AG08395 (cell line): ENCODE measurements around the gene ANKH.

Experiments used
- DNase-seq: peaks from one replicate; pipeline ENCODE4 v3.0.0; 2012; ENCODE audit warnings: mixed read lengths, low spot score

Gene ANKH

DNA sequence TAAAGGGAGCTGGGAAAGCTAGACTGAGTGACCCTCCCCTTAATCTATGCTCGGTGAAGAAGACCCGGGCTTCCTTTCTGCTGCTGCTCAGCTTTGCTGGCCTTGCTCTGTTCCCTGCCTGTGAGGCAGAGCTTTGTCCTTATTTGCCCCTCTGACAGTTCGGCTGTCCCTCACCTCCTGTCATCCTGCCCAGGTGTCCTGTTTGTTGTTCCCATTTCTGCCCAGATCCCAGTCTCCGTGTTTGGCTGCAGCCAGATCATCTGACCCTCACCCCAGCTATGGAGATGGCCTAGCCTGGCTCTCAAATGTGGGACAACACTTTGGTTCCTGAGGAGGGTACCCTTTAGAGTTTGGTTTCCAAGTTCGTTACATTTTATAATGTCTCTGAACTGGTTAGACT is 186.8 kb downstream of the ANKH start:
- no peak for DNase-seq

DNA sequence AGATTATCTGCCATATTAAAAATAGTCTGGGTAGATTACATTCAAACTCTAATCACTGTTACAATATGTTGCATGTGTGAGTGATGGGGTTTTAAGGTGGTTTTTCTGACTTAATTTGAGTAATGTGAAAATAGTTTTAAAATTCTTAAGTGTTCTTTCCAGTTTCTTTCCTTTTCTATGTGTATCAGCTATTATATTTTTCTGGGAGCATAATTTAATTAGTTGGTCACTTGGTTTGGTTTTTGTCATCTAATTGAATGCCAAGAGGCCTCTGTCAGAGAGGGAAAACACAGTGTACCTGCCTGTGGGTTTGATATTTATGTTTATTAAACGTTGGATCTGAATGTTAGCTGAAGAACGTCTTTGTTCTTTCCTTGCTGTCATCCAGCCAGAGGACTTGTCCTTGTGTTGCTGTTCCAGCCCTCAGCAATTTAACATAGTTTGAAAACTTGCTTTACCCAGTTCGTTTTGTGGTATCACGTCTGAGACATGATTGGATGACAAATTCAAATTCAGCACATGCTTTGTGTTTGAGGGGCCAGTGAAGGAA is 187.6 kb downstream of the ANKH start:
- DNase-seq: no peak

GRCh38 chr5:14681236-14681752 is 190.3 kb downstream of the ANKH start:
- DNase-seq: no peak

DNA sequence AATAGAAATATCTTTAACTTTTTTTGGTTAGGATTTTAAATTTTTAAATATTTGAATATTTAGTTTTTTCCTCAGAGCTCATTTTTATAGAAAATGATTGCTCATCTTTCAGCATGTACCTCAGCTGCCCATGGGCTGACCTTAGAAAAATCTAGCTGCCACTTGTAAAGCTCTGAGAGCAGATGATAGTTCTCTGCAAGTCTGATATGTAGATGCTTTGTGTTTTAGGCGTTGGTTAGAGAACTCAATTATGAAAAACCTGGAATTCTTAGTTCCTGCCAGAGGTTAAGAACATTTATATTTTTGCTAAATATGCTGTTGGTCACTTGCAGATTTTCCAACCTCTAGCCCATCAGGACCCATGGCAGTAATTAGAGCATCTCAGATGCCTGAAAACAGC is 192.0 kb downstream of the ANKH start:
- DNase-seq: no peak

GRCh38 chr5:14678773-14679334 is 192.7 kb downstream of the ANKH start:
- DNase-seq: no peak

DNA sequence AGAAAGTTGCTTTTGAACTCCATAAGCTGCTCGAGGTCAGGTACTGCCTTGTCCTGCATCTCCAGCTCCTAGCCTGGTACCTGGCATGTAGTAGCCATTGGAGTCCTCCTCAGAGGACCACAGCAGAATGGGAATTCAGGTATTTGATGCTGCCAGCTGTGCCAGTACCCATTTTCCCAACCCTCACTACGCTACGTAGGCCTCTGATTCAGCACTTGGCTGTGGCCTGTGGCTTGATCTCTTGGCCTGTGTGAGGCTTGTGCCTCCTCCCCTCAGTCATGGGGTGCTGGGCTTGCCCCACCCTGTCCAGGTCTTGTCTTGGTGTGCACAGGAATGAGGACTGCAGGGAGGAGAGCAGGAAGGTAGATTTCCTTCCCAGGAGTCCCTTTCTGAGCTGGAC is 195.3 kb downstream of the ANKH start:
- DNase-seq: peak; percentile 19

DNA sequence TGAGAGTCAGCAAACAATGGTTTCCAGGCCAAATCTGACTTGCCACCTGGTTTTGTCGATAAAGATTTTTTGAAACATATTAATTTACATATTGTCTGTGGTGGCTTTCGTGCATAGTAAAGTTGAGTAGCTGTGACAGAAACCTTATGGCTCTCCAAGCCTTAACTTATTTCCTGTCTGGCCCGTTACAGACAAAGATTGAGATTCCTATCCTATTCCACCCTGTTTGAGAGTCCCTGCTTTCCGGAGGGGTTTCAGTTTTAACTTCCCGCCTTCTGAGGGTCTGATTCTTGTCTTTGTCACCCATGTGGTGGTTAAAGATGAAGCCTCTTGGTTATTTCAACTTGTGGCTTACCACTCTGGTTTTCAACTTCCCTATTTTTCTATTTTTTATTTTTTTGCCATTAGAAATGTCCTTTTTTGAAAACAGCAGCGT is 195.7 kb downstream of the ANKH start:
- no peak for DNase-seq

DNA sequence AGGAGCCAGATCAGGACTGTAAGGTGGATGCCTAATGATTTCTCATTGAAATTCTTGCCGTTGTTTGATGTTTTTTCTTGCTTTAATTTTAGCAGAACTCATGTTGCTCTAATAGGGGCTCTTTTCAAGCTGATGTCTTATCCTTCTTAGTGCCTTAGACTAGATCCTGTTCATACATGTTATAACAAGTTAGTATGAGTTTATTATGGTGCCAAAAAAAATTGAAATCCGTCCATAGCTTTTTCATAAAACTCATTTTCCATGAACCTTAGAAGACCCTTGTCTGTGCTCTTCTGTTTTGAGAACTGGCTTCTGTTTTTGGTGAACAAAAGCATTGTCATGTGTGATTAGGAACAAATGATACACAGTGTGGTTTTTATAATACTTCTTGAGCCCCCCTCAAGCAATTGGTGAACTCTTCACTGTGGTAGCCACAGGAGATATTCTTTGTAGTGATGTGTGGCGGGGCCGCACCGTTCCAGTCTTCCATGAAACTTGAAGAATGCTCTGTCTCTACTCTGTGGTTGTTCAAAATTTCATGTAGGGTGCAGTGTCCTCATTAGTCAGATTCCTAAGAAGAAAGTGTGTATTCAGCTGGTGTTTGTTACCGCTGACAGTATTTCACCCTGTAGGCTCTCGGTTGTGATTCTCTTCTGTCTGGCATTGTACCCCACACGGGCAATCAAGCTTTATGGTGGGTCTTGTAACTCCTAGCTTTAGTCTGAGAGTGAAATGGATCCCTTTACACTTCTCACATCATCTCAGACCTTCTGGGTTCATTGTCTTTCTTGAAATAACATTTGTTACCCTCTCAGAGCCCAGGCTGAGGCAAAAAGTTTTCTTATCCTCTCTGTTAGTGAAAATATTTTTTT is 196.4 kb downstream of the ANKH start:
- no peak for DNase-seq

GRCh38 chr5:14673443-14673842 is 198.1 kb downstream of the ANKH start:
- no peak for DNase-seq

GRCh38 chr5:14672484-14673394 is 198.8 kb downstream of the ANKH start:
- DNase-seq: peak; percentile 34

DNA sequence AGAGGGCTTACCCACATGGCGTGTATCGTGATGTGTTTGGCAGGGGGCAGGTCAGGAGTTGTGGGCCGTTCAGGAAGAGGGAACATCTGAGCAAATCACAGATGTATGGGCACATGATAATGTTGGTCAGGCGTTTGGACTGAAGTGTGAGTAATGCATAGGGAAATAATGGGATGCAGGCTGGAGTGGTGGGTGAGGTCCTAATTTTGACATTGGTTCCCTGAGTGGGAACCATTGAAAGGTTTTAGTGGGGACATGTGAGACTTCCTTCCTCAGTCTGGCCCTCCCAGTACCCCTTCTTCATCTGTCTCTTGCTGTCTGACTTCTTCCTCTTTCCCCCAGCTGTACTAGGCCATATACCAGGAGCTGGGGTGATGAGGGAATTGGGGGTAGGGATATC is 199.5 kb downstream of the ANKH start:
- no peak for DNase-seq

- DNase-seq: no peak
Observed at GRCh38 chr5:14671414-14671813, 200.2 kb downstream of the ANKH start.

- DNase-seq: peak; percentile 20
Observed at GRCh38 chr5:14669975-14670374, 201.6 kb downstream of the ANKH start.

DNA sequence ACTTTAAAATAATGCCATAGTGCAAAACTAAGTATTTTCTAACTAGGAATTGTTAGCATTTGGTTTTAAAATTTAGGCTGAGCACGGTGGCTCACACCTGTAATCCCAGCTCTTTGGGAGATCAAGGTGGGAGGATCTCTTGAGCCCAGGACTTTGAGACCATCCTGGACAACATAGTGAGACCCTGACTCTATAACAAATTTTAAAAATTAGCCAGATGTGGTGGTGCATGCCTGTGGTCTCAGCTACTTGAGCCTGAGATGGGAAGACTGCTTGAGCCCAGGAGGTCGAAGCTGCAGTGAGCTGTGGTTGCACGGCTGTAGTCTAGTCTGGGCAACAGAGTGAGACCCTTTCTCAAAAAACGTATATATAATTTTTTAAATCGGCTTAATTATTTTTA is 202.2 kb downstream of the ANKH start:
- no peak for DNase-seq

GRCh38 chr5:14668181-14668591 is 203.4 kb downstream of the ANKH start:
- DNase-seq: no peak

DNA sequence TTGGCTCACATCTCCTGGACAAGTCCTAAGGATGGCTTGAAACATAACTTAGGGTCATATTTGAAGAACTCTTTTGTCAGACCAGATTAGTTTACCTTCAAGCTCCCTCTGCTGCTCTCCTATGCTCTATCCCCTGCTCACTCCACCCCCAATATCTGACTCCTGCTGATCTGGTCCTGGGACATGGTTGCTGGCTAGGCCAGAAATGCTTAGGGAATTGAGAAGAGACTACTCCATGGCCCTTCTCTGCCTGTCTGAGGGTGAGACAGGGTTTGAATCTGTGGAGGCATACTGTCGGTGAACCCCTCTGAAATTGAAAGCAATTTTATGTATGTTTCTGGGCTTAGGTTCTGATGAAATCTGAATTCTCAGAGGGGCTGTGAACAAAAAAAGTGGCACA is 203.8 kb downstream of the ANKH start:
- DNase-seq: no peak

GRCh38 chr5:14667290-14667689 is 204.3 kb downstream of the ANKH start:
- DNase-seq: no peak

DNA sequence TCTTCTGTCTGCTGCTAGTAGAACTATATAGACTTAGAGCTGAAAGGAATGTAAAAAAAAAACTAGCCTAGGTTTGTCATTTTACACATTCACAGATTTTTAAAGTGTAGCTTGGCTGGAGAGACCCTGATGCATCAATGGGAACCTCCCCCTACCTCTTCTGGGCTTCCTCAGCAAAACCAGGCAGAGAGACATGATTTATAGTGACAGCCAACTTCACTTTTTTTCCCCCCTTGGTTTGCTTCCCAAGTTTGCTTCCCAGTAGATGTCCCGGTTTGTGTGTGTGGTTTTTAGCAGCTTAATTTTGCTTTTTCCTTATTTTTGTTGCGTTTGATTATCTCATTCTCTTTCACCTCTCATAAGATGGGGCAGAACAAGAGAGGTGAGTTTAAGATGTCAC is 205.2 kb downstream of the ANKH start:
- DNase-seq: no peak

GRCh38 chr5:14665949-14666348 is 205.6 kb downstream of the ANKH start:
- DNase-seq: peak; percentile 23

GRCh38 chr5:14665101-14665822 is 206.3 kb downstream of the ANKH start:
- DNase-seq: peak; percentile 14
